HFF-Myc (cell line): ENCODE results near the gene UBQLN3.

ENCODE experiments used
- DNase-seq: peaks from one replicate; pipeline ENCODE4 v3.0.0-alpha.2; 2011; ENCODE audit warnings: low read depth; ENCODE audit errors: extremely low read depth
- H3K4me3 ChIP-seq: replicated peaks from 2 replicates; pipeline ENCODE4 v1.5.1; 2011; ENCODE audit warnings: low read depth, mild to moderate bottlenecking, control low read depth, low read length
- TF ChIP-seq, protein P1 (sequence below): IDR thresholded peaks from 2 replicates; pipeline ENCODE4 v1.5.1; 2012; ENCODE audit warnings: mild to moderate bottlenecking, low read depth, low read length, control low read depth; ENCODE audit errors: missing control alignments

The UBQLN3 gene

DNA sequence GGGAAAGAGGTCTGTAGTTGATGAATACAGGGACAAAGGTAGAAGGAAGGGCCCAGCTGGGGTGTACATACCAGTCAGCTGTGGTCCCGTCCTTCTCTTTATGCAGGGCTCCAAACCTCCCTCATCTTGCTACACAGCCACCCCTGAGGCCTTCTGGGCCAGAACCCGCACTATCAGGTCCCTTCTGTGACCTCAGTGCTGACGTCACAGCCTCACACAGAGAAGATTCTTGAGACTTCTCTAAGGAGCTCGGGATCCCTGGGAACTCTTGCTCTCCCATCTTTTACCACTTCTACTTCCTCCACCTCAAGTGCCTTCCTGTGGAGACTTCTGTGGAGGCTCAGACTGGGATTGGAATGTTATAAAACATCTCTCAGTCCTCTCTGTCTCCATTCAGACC lies at the start of gene UBQLN3:
TSS of gene UBQLN3 (minus strand) at position 155 of the 400 bp plus-strand sequence. CDS start 399 bp downstream, outside the sequence.
- TF ChIP-seq, protein P1, sequence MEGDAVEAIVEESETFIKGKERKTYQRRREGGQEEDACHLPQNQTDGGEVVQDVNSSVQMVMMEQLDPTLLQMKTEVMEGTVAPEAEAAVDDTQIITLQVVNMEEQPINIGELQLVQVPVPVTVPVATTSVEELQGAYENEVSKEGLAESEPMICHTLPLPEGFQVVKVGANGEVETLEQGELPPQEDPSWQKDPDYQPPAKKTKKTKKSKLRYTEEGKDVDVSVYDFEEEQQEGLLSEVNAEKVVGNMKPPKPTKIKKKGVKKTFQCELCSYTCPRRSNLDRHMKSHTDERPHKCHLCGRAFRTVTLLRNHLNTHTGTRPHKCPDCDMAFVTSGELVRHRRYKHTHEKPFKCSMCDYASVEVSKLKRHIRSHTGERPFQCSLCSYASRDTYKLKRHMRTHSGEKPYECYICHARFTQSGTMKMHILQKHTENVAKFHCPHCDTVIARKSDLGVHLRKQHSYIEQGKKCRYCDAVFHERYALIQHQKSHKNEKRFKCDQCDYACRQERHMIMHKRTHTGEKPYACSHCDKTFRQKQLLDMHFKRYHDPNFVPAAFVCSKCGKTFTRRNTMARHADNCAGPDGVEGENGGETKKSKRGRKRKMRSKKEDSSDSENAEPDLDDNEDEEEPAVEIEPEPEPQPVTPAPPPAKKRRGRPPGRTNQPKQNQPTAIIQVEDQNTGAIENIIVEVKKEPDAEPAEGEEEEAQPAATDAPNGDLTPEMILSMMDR, result no peak
- DNase-seq, result no peak
- H3K4me3 ChIP-seq, result no peak within 1 kb of the TSS

DNA sequence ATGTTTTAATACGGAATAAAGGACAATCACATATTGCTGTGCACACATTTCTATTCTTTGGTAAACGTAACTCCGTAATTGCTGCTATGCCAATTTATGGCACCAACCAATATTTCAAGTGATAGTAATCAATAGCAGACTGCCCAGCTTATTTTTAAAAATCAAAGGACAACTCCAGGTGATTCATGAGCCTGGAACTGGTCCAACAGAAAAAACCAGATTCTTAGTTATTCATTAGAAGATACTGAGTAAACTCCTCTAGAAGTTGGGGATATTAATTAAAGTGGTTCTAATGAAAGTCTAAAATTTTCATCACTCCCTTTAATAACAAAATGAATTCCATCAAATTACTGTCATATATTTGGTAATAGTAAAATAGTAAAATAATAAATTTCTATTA lies 48.0 kb upstream of the UBQLN3 start:
- TF ChIP-seq, protein P1, result no peak
- no peak for DNase-seq
- no peak overlapping the region for H3K4me3 ChIP-seq

DNA sequence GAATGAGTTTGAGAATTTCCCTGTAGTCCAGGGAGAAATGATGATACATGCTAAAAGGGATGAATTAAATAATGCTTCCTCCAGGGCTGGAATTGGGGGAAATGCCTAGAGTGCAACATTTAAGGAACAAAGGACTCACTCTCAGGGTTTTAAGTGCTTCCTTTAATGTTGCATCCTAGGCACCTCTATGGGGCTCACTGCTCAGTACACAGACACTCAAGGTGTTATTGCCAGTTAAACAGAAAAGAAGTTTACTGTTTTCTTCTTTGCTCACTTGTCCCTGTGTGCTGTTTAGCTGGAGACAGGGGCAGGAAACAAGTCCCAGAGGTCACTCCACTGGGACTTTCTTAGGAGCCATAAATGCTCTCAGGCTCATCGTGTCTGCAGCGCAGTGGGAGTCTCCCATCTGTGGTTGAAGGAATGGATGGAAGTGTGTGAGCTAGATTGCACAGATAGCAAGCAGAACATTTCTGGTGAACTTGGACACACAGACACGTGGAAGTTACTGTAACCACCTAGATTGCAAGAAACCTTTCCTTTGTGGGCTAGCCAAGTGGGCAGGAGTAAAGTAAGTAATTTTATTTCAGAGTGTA lies 46.9 kb upstream of the UBQLN3 start:
- no peak overlapping the region for H3K4me3 ChIP-seq
- TF ChIP-seq, protein P1, result no peak
- no peak for DNase-seq

DNA sequence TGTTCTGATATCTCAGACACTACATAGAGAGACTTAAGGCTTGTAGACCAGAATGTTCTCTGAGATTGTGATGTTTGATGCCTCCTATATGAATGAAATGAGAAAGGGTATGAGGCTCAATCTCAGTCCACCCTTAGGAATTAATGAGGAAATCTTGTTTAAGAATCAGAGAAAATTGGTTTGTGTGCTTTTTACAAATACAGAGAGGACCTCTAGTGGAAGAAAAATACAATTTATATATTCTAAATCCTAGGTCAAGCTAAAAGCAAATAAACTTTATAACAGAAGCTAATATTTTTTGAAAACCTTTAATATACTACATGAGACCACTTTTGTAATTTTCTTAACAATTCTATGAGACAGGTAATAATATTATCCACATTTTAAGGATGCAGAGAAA lies 43.6 kb upstream of the UBQLN3 start:
- DNase-seq, result no peak
- H3K4me3 ChIP-seq, result no peak overlapping the region
- TF ChIP-seq, protein P1, result no peak

DNA sequence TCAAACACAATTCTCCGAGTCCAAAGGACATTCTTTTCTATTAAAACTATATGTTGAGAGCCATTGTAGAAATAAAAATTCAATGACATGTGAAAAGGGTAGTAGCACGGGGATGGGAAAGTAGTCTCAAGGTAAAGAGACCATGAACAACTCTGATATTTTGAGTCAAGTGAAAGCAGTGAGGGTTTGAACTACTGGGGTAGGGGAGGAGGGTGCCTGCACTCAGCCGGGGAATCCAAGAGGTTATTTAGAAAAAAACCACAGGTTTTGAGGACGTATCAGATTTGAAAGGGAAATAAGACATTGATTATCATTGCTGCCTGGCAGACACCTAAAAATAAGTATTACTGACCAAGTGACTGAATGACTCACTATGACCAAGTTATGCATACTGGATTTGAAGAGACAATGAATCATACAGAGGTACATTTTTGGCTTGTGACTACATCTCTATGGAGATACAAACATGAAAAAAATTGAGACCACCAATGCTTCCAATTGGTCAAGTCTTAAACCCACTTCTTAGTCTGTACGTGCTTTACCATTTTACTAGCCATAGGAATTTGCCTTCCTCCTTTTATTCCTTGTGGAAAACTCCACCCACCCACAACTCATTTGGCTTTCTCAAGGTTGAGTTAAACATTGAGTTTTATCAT lies 40.8 kb upstream of the UBQLN3 start:
- peak; percentile 20 for DNase-seq
- H3K4me3 ChIP-seq, result no peak overlapping the region
- TF ChIP-seq, protein P1, result no peak

DNA sequence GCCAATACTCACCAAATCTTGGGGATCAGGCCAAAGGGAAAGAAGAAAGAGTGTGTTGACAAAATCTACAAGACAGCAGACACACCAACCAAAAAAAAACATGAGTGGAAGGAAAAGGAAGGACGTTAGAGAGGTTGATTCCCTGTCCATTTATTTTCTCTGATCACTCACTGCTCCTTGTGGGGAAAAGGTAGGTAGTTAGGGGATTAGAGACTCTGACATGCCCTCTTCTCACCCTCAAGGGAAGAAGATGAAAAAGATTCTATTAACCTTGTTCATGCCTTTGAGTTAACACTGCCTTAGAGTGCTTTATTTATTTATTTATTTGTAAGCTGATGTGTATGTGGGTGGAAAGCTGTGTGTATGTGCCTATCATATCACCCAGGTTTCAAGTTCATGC lies 38.7 kb upstream of the UBQLN3 start, which contains the start of gene OR52H1:
TSS of gene OR52H1 (minus strand) at position 101 of the 400 bp plus-strand sequence. CDS start 3,035 bp downstream, outside the sequence.
- no peak for DNase-seq
- TF ChIP-seq, protein P1, result no peak
- H3K4me3 ChIP-seq, result no peak within 1 kb of the TSS
